HepG2 (cell line): ENCODE results near the gene PCDHB3. TPM values are rescaled to one million over a fixed set of nuclear protein-coding genes. Genes with fewer than 3 reads are reported as not detected.

ENCODE experiments used
- ATAC-seq: fragments of 200-7000 bp; cut with Tn5 transposase; 3 replicates; pipeline ENCODE4 v1.9.1; 2020; ENCODE audit warnings: mild to moderate bottlenecking, moderate library complexity
- BruUV-seq: library from RNA; stranded (reverse); fragments of 400-500 nt; replicated peaks from 2 replicates; lab custom pipeline; 2021; lab: Mats Ljungman, UMichigan
- CTCF ChIA-PET: fragments of 300-600 bp; formaldehyde crosslinking; extraction: SDS; loops from one replicate; lab custom pipeline; 2021; ENCODE audit warnings: low total read pairs, inconsistent platforms, low intra/inter-chr PET ratio; lab: Yijun Ruan, JAX
- POLR2A ChIA-PET: fragments of 350-600 bp; sonication (Branson Sonifier 250); formaldehyde crosslinking; loops from one replicate; lab custom pipeline; 2020; ENCODE audit warnings: antibody characterized with exemption, inconsistent platforms; lab: Yijun Ruan, JAX
- DNase-seq: peaks from one replicate; pipeline ENCODE4 v3.0.0-alpha.2; 2015; ENCODE audit warnings: low spot score
- FAIRE-seq: peaks from 3 replicates; lab custom pipeline; 2011; peaks lifted over from hg19 to GRCh38; lab: Jason Lieb, UNC
- H2AFZ ChIP-seq: one replicate; pipeline ENCODE4 v1.6.1; 2011; ENCODE audit warnings: low read length, inconsistent platforms
- H3K27ac ChIP-seq: fragments of 300-600 bp; 3 replicates; pipeline ENCODE4 v1.8.0; 2011; ENCODE audit warnings: mixed run types, mild to moderate bottlenecking, mixed read lengths, low read length, inconsistent platforms; ENCODE audit not compliant: insufficient read depth; ENCODE audit errors: extremely low read length
- H3K27me3 ChIP-seq, 2 experiments: fragments of 200-600 bp in 1 of 2; 2 replicates in 1 of 2; 3 replicates in 1 of 2; pipeline versions ENCODE4 v1.6.0 to v1.8.0; 2011; ENCODE audit warnings: low read length in 2 of 2, mild to moderate bottlenecking in 2 of 2, moderate library complexity in 2 of 2, inconsistent platforms in 1 of 2; ENCODE audit not compliant: insufficient read depth in 2 of 2, control insufficient read depth in 1 of 2
- H3K36me3 ChIP-seq, 2 experiments: fragments of 200-600 bp in 1 of 2; replicated peaks in 1 of 2; 2 replicates in 1 of 2; 3 replicates in 1 of 2; pipeline versions ENCODE4 v1.5.1 to v1.8.0; 2011; ENCODE audit warnings: low read length in 2 of 2, inconsistent platforms in 1 of 2; ENCODE audit not compliant: insufficient read depth in 2 of 2, control insufficient read depth in 1 of 2
- H3K4me1 ChIP-seq: 2 replicates; pipeline ENCODE4 v1.5.1; 2012; ENCODE audit warnings: low read length, inconsistent platforms; ENCODE audit not compliant: insufficient read depth
- H3K4me2 ChIP-seq: 2 replicates; pipeline ENCODE4 v1.6.0; 2011; ENCODE audit warnings: low read depth, low read length, inconsistent platforms
- H3K4me3 ChIP-seq, 3 experiments: fragments of 200-600 bp in 1 of 3; sonication (generic), shearing (Covaris generic) in 1 of 3; replicated peaks in 1 of 3; 2 replicates each; pipeline ENCODE4 v1.5.1; 2011 to 2016; ENCODE audit warnings: low read length in 3 of 3, inconsistent platforms in 2 of 3, low read depth in 2 of 3, mild to moderate bottlenecking in 2 of 3, control low read depth in 1 of 3, mixed read lengths in 1 of 3; ENCODE audit not compliant: insufficient read depth in 1 of 3
- H3K79me2 ChIP-seq: one replicate; pipeline ENCODE4 v1.6.1; 2011; ENCODE audit warnings: low read length, inconsistent platforms; ENCODE audit not compliant: insufficient read depth
- H3K9ac ChIP-seq: 2 replicates; pipeline ENCODE4 v1.6.0; 2011; ENCODE audit warnings: mild to moderate bottlenecking, low read depth, low read length, inconsistent platforms; ENCODE audit not compliant: insufficient read depth
- H3K9me3 ChIP-seq: 2 replicates; pipeline ENCODE4 v1.5.1; 2012; ENCODE audit warnings: mild to moderate bottlenecking, low read length
- H4K20me1 ChIP-seq: 2 replicates; pipeline ENCODE4 v1.6.0; 2011; ENCODE audit warnings: inconsistent platforms, mild to moderate bottlenecking, low read length, moderate library complexity; ENCODE audit not compliant: insufficient read depth
- CAMTA2 ChIP-seq: sonication (generic); formaldehyde crosslinking; IDR thresholded peaks from 2 replicates; pipeline ENCODE4 v1.4.0; 2020; ENCODE audit warnings: mild to moderate bottlenecking, missing genetic modification reagents, borderline replicate concordance
- HMGXB4 ChIP-seq, 2 experiments: sonication (generic) in 1 of 2; formaldehyde crosslinking in 1 of 2; IDR thresholded peaks; 2 replicates each; pipeline versions ENCODE4 v1.4.0 to v1.6.1; 2018 to 2020; ENCODE audit warnings: missing genetic modification reagents in 2 of 2, borderline replicate concordance in 1 of 2, low read depth in 1 of 2, mild to moderate bottlenecking in 1 of 2, missing biosample characterization in 1 of 2
- ISL2 ChIP-seq: sonication (generic); formaldehyde crosslinking; IDR thresholded peaks from 2 replicates; pipeline ENCODE4 v1.5.0; 2020; ENCODE audit warnings: missing genetic modification reagents
- RNF219 ChIP-seq: sonication (generic); formaldehyde crosslinking; IDR thresholded peaks from 2 replicates; pipeline ENCODE4 v1.5.0; 2020; ENCODE audit warnings: mild to moderate bottlenecking, missing genetic modification reagents
- ZNF234 ChIP-seq: sonication (generic); formaldehyde crosslinking; conservative IDR thresholded peaks from 2 replicates; pipeline ENCODE4 v1.5.1; 2020; ENCODE audit warnings: mild to moderate bottlenecking, missing genetic modification reagents
- ZNF687 ChIP-seq: sonication (generic); formaldehyde crosslinking; IDR thresholded peaks from 2 replicates; pipeline ENCODE4 v1.5.1; 2020; ENCODE audit warnings: mild to moderate bottlenecking, missing genetic modification reagents, moderate library complexity
- WGBS: methylation state at CpG from one replicate; pipeline ENCODE4 v1.1.6; 2017; ENCODE audit warnings: low lambda C conversion rate; 5-methylcytosine and 5-hydroxymethylcytosine counted together
- in situ Hi-C: cut with HindIII; loops from 2 replicates; pipeline ENCODE4 v1.10.0; 2017; ENCODE audit warnings: low pct_unique_long_range_greater_than_20kb; ENCODE audit not compliant: extremely low pct_ligation_motif_present
- intact Hi-C: fragments of 100-400 bp; cut with micrococcal nuclease; formaldehyde crosslinking; loops from one replicate; pipeline ENCODE4 v1.10.0; 2022; ENCODE audit not compliant: unreplicated experiment
- polyA plus RNA-seq, 8 experiments: library from polyadenylated mRNA; depleted of rRNA in 3 of 8; stranded (reverse) in 7 of 8; unstranded in 1 of 8; fragments of >200 nt; fragmentation: Illumina TruSeq in 4 of 8; extraction: Trizol in 4 of 8; gene quantifications; 2 replicates each; pipeline versions ENCODE4 v1.2.1 to v1.2.3, GENCODE V29; 2011 to 2016; ENCODE audit warnings: low read depth in 4 of 8, missing spikeins in 1 of 8, mixed read lengths in 1 of 8; ENCODE audit not compliant: insufficient read depth in 1 of 8
- total RNA-seq, 5 experiments: library from RNA; depleted of rRNA; stranded (reverse); fragments of >200 nt; fragmentation: Illumina TruSeq; extraction: Trizol; gene quantifications; 2 replicates each; pipeline ENCODE4 v1.2.3, GENCODE V29; 2016; ENCODE audit warnings: low read depth in 1 of 5

Gene PCDHB3
- total and polyA plus RNA-seq, 2 of the 13 experiments (the other 11 are each of a cell fraction or from before 2014, with no cell fraction given), result 0.25 to 0.29 TPM

GRCh38 chr5:141150224-141150992 is 50.1 kb downstream of the PCDHB3 start:
- ChIA-PET POLR2A (no interaction called here), CTCF (interaction anchor here (1.2 kb wide), 1 partner anchor 414 kb away, joined by 3 read pairs; no protein-coding TSS in a partner anchor)
- no peak overlapping the region for H3K9ac ChIP-seq
- H3K27ac ChIP-seq, result no peak overlapping the region
- intact Hi-C loops (loop anchor here (2.0 kb wide), 1 partner anchor 66 kb away; no protein-coding TSS in a partner anchor), in situ Hi-C loops (no loop called here)
- DNase-seq (no peak), ATAC-seq (peak; percentile 67), FAIRE-seq (no peak)
- H3K4me1 ChIP-seq, result peaks cover 7% of the 10 kb centered on the region; the same call in 1 of the 2 replicates
- WGBS, result 32% methylated on average over 20 of the region's 33 CpGs
- TF ChIP-seq ZNF234 (CRISPR knock-in tag) (no peak), HMGXB4 (CRISPR knock-in tag; IDR thresholded peaks at IDR 0.05; ENCODE audit: borderline replicate concordance in 1 of 2, low read depth in 1 of 2) (peak in 1 of 2 experiments; percentile 9; a peak in 1 of 4 replicates), ISL2 (CRISPR knock-in tag) (0 out of 2 replicates have a peak, but pooled peaks have one; percentile 9), CAMTA2 (CRISPR knock-in tag) (no peak), RNF219 (CRISPR knock-in tag) (no peak), ZNF687 (CRISPR knock-in tag) (peak; percentile 23; the same call in 1 of the 2 replicates)
- H3K36me3 ChIP-seq, result no peaks in the 10 kb centered on the region
- peak overlapping the region in 2 of 3 experiments; percentile 18 to 47; a peak in 2 of 6 replicates for H3K4me3 ChIP-seq
- peak overlapping the region; percentile 67 for H3K4me2 ChIP-seq
- H4K20me1 ChIP-seq, result no peaks in the 10 kb centered on the region
- no TSS peak for BruUV-seq
- no peaks in the 10 kb centered on the region for H3K9me3 ChIP-seq
- H2AFZ ChIP-seq, result peak overlapping the region; percentile 64
- peaks cover 0 to 10% of the 10 kb centered on the region in 2 experiments; a peak in 1 of 5 replicates for H3K27me3 ChIP-seq
- no peaks in the 10 kb centered on the region for H3K79me2 ChIP-seq
